Measurements from ENCODE around the gene ESPNL. TPM values are rescaled to one million over a fixed set of nuclear protein-coding genes. Genes with fewer than 3 reads are reported as not detected.

Gene ESPNL
- total RNA-seq, 1 donor from 2014 or later: 1.6 TPM

DNA sequence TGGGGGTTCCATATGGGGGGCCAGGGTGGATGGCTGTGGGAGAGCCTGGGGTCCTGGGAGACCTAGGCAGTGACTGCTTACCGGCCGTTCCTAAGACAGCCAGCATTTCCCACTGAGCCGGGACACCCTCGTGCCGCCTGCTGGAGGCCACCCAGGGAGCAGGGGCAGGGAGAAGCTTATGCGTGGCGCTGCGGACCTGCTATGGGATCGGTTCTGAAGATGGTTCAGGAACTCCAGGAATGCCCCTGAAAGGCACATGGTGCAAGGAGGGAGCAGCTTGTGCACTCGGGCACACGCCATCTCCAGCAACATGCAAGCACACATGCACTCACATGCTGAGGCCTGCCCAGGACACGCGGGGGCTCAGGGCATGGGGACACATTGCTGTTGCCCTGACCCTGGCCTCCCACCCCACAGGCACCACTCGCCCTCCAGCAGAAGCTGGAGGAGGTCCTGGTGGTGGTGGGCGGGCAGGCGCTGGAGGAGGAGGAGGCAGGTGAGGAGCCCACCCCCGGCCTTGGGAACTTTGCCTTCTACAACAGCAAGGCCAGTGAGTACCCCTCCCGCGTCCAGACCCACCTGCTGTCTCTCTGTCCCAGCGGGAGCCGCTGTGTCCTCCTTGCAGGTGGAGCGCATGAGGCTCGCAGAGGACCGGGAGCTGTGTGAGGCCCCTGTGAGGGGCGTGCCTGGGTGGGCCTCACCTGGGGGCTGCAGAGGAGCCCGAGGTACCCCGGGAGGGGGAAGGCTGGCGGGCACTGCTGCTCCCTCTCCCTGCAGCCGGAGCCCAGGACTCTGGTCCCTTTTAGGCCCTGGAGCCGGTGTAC is 42.5 kb downstream of the ESPNL start:
- Histone ChIP-seq H3K4me3 (ENCODE audit: low read length in 3 of 3) (peak overlapping the region; percentile 55 to 76 (median 72)), H3K4me1 (ENCODE audit: control insufficient read depth in 3 of 3, insufficient read depth in 3 of 3, low read length in 3 of 3) (peaks cover 52 to 90% (median 61%) of the 10 kb centered on the region in 3 donors), H3K36me3 (ENCODE audit: control insufficient read depth in 3 of 3, insufficient read depth in 3 of 3, low read length in 3 of 3) (peaks cover 8 to 23% (median 17%) of the 10 kb centered on the region in 3 donors), H3K9me3 (ENCODE audit: control insufficient read depth in 3 of 3, low read length in 3 of 3) (no peaks in the 10 kb centered on the region), H3K27ac (ENCODE audit: low read depth, low read length) (peak overlapping the region; percentile 86), H3K9ac (ENCODE audit: low read depth in 1 of 3, low read length in 3 of 3) (peak overlapping the region; percentile 70 to 87 (median 73)), H3K27me3 (ENCODE audit: control insufficient read depth in 3 of 3, insufficient read depth in 3 of 3, low read length in 3 of 3) (no peaks in the 10 kb centered on the region)

DNA sequence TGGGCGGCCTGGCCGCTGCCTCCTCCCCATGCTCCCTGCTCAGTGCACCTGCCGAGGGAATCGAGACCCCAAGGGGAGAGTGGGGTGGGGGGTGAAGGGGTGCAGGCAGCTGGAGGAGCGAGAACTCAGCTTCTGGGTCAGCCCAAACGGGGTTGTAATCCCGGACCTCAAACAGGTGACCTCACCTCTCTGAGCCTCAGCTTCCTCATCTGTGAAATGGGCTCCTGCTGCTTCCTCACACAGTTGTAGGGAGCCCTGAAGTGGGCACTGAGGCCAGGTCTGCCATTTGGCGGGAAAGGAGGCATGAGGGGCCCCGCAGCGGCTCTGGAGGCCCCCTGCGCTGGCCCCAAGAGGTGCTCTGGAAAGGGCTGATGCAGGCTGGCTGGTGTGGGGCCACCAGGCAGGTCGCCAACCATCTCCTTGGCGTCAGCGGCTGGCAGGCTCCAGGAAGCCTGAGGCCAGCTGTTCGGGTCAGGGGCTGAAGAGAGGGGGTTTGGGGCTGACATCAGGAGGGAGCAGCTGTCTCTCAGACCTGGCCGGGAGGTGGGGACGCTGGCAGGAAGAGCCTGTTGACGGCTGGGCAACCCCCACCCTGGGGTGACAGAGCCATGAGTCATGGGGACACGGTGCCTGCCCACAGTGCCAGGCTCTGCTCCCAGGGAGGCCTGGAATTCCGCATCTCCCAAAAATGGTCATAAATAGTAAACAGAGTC is 43.3 kb downstream of the ESPNL start:
- no peaks in the 10 kb centered on the region for H3K27me3 ChIP-seq (ENCODE audit: control insufficient read depth in 3 of 3, insufficient read depth in 3 of 3, low read length in 3 of 3)
- H3K9me3 ChIP-seq (ENCODE audit: control insufficient read depth in 3 of 3, low read length in 3 of 3): no peaks in the 10 kb centered on the region
- H3K4me3 ChIP-seq (ENCODE audit: low read length in 3 of 3): peak overlapping the region in 2 of 3 donors; percentile 72 to 76
- H3K9ac ChIP-seq (ENCODE audit: low read depth in 1 of 3, low read length in 3 of 3): peak overlapping the region in 2 of 3 donors; percentile 73 to 87
- peaks cover 8 to 23% (median 17%) of the 10 kb centered on the region in 3 donors for H3K36me3 ChIP-seq (ENCODE audit: control insufficient read depth in 3 of 3, insufficient read depth in 3 of 3, low read length in 3 of 3)
- peaks cover 44 to 82% (median 53%) of the 10 kb centered on the region in 3 donors for H3K4me1 ChIP-seq (ENCODE audit: control insufficient read depth in 3 of 3, insufficient read depth in 3 of 3, low read length in 3 of 3)
- H3K27ac ChIP-seq (ENCODE audit: low read depth, low read length): peak overlapping the region; percentile 86

DNA sequence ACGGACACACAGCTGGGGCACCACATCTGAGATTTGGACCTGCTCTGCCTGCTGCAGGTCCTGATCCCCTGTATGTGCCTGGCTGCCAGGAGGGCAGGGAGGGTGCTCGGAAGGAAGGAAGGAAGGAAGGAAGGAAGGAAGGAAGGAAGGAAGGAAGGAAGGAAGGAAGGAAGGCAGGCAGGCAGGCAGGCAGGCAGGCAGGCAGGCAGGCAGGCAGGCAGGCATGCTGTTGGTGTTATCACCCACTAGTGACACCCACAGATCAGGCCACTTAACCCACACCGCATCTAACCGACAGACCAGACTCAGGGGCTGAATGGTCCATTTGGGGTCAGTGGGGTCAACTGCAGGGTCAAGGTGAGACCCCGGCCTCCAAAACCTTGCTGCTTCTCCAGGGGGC is 44.1 kb downstream of the ESPNL start:
- Histone ChIP-seq H3K27ac (ENCODE audit: low read depth, low read length) (peak overlapping the region; percentile 86), H3K9me3 (ENCODE audit: control insufficient read depth in 3 of 3, low read length in 3 of 3) (no peaks in the 10 kb centered on the region), H3K9ac (ENCODE audit: low read depth in 1 of 3, low read length in 3 of 3) (peak overlapping the region in 2 of 3 donors; percentile 45 to 73), H3K36me3 (ENCODE audit: control insufficient read depth in 3 of 3, insufficient read depth in 3 of 3, low read length in 3 of 3) (peaks cover 10 to 25% (median 17%) of the 10 kb centered on the region in 3 donors), H3K4me3 (ENCODE audit: low read length in 3 of 3) (no peak overlapping the region), H3K4me1 (ENCODE audit: control insufficient read depth in 3 of 3, insufficient read depth in 3 of 3, low read length in 3 of 3) (peaks cover 50 to 81% (median 55%) of the 10 kb centered on the region in 3 donors), H3K27me3 (ENCODE audit: control insufficient read depth in 3 of 3, insufficient read depth in 3 of 3, low read length in 3 of 3) (no peaks in the 10 kb centered on the region)

DNA sequence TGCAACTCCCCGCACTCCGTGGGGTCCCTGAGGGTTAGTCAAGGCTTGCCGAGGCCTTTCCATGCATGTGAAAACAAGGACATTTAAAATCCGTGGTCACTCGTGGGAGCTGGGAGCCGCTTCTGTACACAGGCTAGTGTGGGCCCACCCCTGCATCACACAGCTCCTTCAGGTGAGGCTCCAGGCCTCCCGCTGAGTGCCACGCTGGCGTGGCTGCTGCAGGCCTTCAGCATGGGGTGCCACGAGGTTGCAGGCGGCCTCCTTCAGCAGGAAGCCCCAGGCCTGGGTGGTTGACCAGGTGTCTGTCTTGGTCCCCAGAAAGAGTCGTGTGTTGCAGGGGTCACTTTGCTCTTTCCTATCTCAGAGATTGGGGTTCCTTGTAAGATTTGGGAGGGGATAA is 44.9 kb downstream of the ESPNL start:
- no peaks in the 10 kb centered on the region for H3K9me3 ChIP-seq (ENCODE audit: control insufficient read depth in 3 of 3, low read length in 3 of 3)
- no peaks in the 10 kb centered on the region for H3K27me3 ChIP-seq (ENCODE audit: control insufficient read depth in 3 of 3, insufficient read depth in 3 of 3, low read length in 3 of 3)
- H3K36me3 ChIP-seq (ENCODE audit: control insufficient read depth in 3 of 3, insufficient read depth in 3 of 3, low read length in 3 of 3): peaks cover 10 to 22% (median 17%) of the 10 kb centered on the region in 3 donors
- no peak overlapping the region for H3K4me3 ChIP-seq (ENCODE audit: low read length in 3 of 3)
- peak overlapping the region in 1 of 3 donors; percentile 33 for H3K9ac ChIP-seq (ENCODE audit: low read depth in 1 of 3, low read length in 3 of 3)
- H3K27ac ChIP-seq (ENCODE audit: low read depth, low read length): peak overlapping the region; percentile 86
- H3K4me1 ChIP-seq (ENCODE audit: control insufficient read depth in 3 of 3, insufficient read depth in 3 of 3, low read length in 3 of 3): peaks cover 51 to 81% (median 54%) of the 10 kb centered on the region in 3 donors

DNA sequence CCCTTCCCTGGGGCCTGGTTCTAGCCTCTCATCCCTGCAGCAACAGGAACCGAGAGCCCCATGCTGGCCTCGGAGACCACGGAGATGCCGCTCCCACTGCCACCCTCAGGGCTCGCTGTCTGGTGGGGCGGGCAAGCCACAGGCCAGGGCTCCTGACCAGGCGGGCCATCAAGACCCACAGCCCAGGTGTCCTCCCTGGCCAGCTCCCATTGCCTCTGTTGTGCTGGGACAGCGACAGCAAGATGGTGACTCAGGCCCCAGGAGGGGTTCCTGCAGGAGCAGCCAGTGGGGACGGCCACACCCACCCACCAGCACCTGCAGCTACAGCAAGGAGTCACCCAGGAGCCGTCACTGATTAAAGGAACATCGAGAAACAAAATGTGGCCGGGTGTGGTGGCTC is 45.7 kb downstream of the ESPNL start:
- H3K9me3 ChIP-seq (ENCODE audit: control insufficient read depth in 3 of 3, low read length in 3 of 3): no peaks in the 10 kb centered on the region
- no peak overlapping the region for H3K27ac ChIP-seq (ENCODE audit: low read depth, low read length)
- no peaks in the 10 kb centered on the region for H3K27me3 ChIP-seq (ENCODE audit: control insufficient read depth in 3 of 3, insufficient read depth in 3 of 3, low read length in 3 of 3)
- H3K4me3 ChIP-seq (ENCODE audit: low read length in 3 of 3): no peak overlapping the region
- no peak overlapping the region for H3K9ac ChIP-seq (ENCODE audit: low read depth in 1 of 3, low read length in 3 of 3)
- H3K36me3 ChIP-seq (ENCODE audit: control insufficient read depth in 3 of 3, insufficient read depth in 3 of 3, low read length in 3 of 3): peaks cover 8 to 19% (median 10%) of the 10 kb centered on the region in 3 donors
- peaks cover 50 to 81% (median 54%) of the 10 kb centered on the region in 3 donors for H3K4me1 ChIP-seq (ENCODE audit: control insufficient read depth in 3 of 3, insufficient read depth in 3 of 3, low read length in 3 of 3)

DNA sequence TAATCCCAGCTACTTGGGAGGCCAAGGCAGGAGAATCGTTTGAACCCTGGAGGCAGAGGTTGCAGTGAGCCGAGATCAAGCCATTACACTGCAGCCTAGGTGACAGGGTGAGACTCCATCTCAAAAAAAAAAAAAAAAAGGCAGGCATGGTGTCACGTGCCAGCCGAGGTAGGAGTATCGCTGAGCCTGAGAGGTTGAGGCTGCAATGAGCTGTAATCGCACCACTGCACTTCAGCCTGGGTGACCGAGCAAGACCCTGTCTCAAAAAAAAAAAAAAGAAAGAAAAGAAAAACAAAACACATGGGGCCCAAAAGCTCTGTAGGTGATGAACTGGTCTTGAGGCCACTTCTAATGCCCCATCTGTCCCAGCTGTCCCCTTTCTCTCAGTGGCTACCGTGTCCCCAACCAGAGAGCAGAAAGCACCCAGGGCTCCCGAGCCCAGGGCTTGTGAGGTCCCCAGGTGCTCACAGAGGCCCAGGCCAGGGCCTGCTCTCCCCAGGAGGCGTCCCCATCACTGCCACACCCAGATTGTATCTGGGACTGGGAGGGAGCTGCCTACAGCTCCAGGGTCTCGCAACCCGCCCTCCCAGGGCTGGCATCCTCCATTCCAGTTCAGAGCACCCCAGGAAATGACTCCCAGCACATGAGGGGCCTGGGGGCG is 46.9 kb downstream of the ESPNL start:
- H3K27me3 ChIP-seq (ENCODE audit: control insufficient read depth in 3 of 3, insufficient read depth in 3 of 3, low read length in 3 of 3): no peaks in the 10 kb centered on the region
- H3K9ac ChIP-seq (ENCODE audit: low read depth in 1 of 3, low read length in 3 of 3): no peak overlapping the region
- no peak overlapping the region for H3K4me3 ChIP-seq (ENCODE audit: low read length in 3 of 3)
- H3K9me3 ChIP-seq (ENCODE audit: control insufficient read depth in 3 of 3, low read length in 3 of 3): no peaks in the 10 kb centered on the region
- H3K27ac ChIP-seq (ENCODE audit: low read depth, low read length): no peak overlapping the region
- peaks cover 3 to 16% (median 4%) of the 10 kb centered on the region in 3 donors for H3K36me3 ChIP-seq (ENCODE audit: control insufficient read depth in 3 of 3, insufficient read depth in 3 of 3, low read length in 3 of 3)
- H3K4me1 ChIP-seq (ENCODE audit: control insufficient read depth in 3 of 3, insufficient read depth in 3 of 3, low read length in 3 of 3): peaks cover 42 to 80% (median 45%) of the 10 kb centered on the region in 3 donors

DNA sequence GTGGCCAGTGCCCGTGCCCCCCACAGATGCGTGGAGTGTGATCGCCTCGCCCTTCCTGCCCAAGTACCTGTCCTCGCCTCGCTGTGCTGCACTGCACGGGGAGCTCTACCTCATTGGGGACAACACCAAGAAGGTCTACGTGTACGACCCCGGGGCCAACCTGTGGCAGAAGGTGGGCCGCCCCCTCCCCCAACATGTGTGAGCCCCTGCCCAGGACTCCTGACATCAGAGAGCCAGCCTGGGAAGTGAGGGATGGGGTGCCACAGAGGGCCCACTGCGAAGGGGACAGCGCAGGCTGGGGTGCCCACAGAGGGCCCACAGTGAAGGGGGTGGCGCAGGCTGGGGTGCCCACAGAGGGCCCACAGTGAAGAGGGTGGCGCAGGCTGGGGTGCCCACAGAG is 48.8 kb downstream of the ESPNL start:
- Histone ChIP-seq H3K27me3 (ENCODE audit: control insufficient read depth in 3 of 3, insufficient read depth in 3 of 3, low read length in 3 of 3) (no peaks in the 10 kb centered on the region), H3K36me3 (ENCODE audit: control insufficient read depth in 3 of 3, insufficient read depth in 3 of 3, low read length in 3 of 3) (peaks cover 3 to 12% (median 4%) of the 10 kb centered on the region in 3 donors), H3K4me3 (ENCODE audit: low read length in 3 of 3) (no peak overlapping the region), H3K9ac (ENCODE audit: low read depth in 1 of 3, low read length in 3 of 3) (peak overlapping the region in 2 of 3 donors; percentile 36 to 45), H3K4me1 (ENCODE audit: control insufficient read depth in 3 of 3, insufficient read depth in 3 of 3, low read length in 3 of 3) (peaks cover 23 to 72% (median 35%) of the 10 kb centered on the region in 3 donors), H3K9me3 (ENCODE audit: control insufficient read depth in 3 of 3, low read length in 3 of 3) (no peaks in the 10 kb centered on the region), H3K27ac (ENCODE audit: low read depth, low read length) (peak overlapping the region; percentile 88)

DNA sequence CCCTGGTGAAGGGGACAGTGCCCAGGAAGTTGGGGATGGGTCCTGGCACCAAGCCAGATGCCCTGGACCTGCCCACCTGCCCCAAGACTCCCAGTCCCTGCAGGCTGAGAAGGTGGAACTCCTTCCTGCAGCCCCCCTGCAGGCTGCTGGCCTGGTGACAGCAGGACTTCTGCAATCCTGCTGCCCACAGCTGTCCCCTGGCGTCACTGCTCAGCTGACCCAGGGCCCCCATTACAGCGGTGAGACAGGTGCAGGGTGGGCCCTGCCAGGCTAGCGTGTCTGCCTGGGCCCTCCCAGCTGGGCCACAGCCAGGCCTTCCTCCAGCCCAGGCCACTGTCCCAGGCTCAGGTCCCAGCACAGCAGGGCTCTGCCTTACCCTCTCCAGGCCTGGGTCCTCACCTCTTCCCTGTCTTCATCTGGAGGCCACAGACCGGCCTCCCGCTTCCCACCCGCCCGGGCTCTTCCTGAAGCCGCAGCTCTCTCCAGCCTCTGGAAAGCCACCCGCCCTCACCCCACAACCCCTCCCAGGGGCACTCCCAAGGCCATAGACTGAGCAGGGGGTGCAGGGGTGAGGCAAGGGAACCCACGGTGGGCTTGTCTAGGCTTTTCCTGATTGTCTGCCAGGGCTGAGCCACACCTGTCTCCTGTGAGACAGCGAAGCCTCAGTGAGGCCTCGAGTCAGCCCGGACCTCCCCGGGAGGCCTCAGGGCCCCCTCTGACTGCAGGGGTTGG is 49.9 kb downstream of the ESPNL start:
- Histone ChIP-seq H3K36me3 (ENCODE audit: control insufficient read depth in 3 of 3, insufficient read depth in 3 of 3, low read length in 3 of 3) (peaks cover 3 to 12% (median 4%) of the 10 kb centered on the region in 3 donors), H3K27ac (ENCODE audit: low read depth, low read length) (peak overlapping the region; percentile 88), H3K9ac (ENCODE audit: low read depth in 1 of 3, low read length in 3 of 3) (peak overlapping the region; percentile 33 to 72 (median 56)), H3K4me1 (ENCODE audit: control insufficient read depth in 3 of 3, insufficient read depth in 3 of 3, low read length in 3 of 3) (peaks cover 24 to 73% (median 42%) of the 10 kb centered on the region in 3 donors), H3K27me3 (ENCODE audit: control insufficient read depth in 3 of 3, insufficient read depth in 3 of 3, low read length in 3 of 3) (no peaks in the 10 kb centered on the region), H3K9me3 (ENCODE audit: control insufficient read depth in 3 of 3, low read length in 3 of 3) (no peaks in the 10 kb centered on the region), H3K4me3 (ENCODE audit: low read length in 3 of 3) (peak overlapping the region in 1 of 3 donors; percentile 22)

DNA sequence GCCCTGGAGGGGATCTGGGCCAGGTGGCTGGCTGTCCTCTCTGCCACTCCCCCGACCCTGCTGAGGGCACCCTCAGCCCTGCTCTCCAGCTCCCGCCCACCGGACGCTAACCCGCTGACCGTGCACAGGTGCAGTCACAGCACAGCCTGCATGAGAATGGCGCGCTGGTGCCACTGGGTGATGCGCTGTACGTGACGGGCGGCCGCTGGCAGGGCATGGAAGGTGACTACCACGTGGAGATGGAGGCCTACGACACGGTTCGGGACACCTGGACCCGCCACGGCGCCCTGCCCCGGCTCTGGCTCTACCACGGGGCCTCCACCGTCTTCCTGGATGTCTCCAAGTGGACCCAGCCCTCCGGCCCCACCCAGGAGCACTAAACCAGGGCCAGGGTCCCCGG is 50.5 kb downstream of the ESPNL start:
- H3K36me3 ChIP-seq (ENCODE audit: control insufficient read depth in 3 of 3, insufficient read depth in 3 of 3, low read length in 3 of 3): peaks cover 3 to 12% (median 4%) of the 10 kb centered on the region in 3 donors
- peak overlapping the region in 2 of 3 donors; percentile 56 to 72 for H3K9ac ChIP-seq (ENCODE audit: low read depth in 1 of 3, low read length in 3 of 3)
- H3K4me1 ChIP-seq (ENCODE audit: control insufficient read depth in 3 of 3, insufficient read depth in 3 of 3, low read length in 3 of 3): peaks cover 31 to 73% (median 49%) of the 10 kb centered on the region in 3 donors
- H3K9me3 ChIP-seq (ENCODE audit: control insufficient read depth in 3 of 3, low read length in 3 of 3): no peaks in the 10 kb centered on the region
- H3K27ac ChIP-seq (ENCODE audit: low read depth, low read length): peak overlapping the region; percentile 88
- no peak overlapping the region for H3K4me3 ChIP-seq (ENCODE audit: low read length in 3 of 3)
- no peaks in the 10 kb centered on the region for H3K27me3 ChIP-seq (ENCODE audit: control insufficient read depth in 3 of 3, insufficient read depth in 3 of 3, low read length in 3 of 3)

All from skeletal muscle tissue (tissue), 4 donors.